ENCODE data around the gene SLC9A5.

SLC9A5 gene

DNA sequence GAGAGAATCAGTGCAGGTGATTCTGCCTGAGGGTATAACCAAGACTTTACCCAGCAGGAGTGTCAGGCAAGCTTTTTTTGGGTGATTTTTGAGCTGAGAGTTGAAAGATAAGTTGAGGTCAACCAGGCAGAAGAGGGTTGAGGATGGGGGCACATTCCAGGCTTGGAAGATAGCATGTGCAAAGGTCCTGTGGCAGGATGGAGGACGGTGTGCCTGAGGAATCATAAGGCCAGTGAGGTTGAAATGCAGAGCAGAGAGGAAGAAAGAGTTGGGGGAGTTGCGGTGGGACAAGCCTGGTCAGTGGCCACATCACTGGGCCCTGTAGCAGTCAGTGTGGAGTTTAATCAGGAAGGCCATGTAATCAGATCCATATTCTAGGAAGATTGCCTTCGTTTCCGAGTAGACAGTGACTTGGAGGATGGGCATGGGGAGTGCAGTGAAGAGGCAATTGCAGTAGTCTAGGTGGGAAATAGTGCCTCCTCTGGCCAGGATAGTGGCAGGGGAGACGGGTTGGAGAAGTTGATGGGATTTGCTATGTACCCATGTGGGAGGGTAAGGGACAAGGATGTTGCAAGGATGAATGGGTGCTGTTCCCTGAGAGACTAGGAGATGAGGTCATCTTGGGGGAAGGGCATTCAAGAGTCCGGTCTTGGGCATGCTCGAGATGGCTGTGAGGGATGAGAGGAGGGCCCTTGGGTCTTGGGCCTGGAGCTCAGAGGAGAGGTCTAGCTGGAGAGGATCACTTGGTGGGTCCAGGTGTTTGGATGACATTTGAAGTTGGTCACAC, 34.5 kb downstream of the SLC9A5 start:
- TF ChIP-seq CTCF (IDR thresholded peaks at IDR 0.05; ENCODE audit: insufficient read depth, low read depth, low read length, missing control alignments): no peak
- no peak for DNase-seq (ENCODE audit: low read depth)
- H3K4me3 ChIP-seq (ENCODE audit: low read depth, low read length): no peak overlapping the region

- no peak for DNase-seq (ENCODE audit: low read depth)
- H3K4me3 ChIP-seq (ENCODE audit: low read depth, low read length): no peak overlapping the region
- TF ChIP-seq CTCF (IDR thresholded peaks at IDR 0.05; ENCODE audit: insufficient read depth, low read depth, low read length, missing control alignments): no peak
These were observed 35.2 kb downstream of the SLC9A5 start for GRCh38 chr16:67283826-67284555.

- peak; percentile 29 for DNase-seq (ENCODE audit: low read depth)
- TF ChIP-seq CTCF (IDR thresholded peaks at IDR 0.05; ENCODE audit: insufficient read depth, low read depth, low read length, missing control alignments): peak; percentile 39
- no peak overlapping the region for H3K4me3 ChIP-seq (ENCODE audit: low read depth, low read length)
These were observed 36.2 kb downstream of the SLC9A5 start for GRCh38 chr16:67284699-67285646.

DNA sequence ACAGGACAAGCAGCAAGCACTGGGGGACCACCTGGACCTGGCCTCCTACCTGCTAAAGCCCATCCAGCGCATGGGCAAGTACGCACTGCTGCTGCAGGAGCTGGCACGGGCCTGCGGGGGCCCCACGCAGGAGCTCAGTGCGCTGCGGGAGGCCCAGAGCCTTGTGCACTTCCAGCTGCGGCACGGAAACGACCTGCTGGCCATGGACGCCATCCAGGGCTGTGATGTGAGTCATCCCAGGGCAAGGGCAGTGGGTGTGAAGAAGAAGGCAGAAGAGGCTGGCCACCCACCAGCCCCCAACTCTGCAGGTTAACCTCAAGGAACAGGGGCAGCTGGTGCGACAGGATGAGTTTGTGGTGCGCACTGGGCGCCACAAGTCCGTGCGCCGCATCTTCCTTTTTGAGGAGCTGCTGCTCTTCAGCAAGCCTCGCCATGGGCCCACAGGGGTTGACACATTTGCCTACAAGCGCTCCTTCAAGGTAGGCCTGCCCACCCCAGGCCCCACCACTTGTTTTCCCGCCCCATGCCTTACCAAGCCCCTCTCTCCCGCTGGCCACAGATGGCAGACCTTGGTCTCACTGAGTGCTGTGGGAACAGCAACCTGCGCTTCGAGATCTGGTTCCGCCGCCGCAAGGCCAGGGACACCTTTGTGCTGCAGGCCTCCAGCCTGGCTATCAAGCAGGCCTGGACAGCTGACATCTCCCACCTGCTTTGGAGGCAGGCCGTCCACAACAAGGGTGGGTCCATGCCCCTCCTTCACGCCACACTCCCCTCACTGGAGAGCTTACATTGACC, 37.9 kb downstream of the SLC9A5 start:
- H3K4me3 ChIP-seq (ENCODE audit: low read depth, low read length): no peak overlapping the region
- no peak for TF ChIP-seq CTCF (IDR thresholded peaks at IDR 0.05; ENCODE audit: insufficient read depth, low read depth, low read length, missing control alignments)
- DNase-seq (ENCODE audit: low read depth): no peak

GRCh38 chr16:67287960-67288359, 39.2 kb downstream of the SLC9A5 start:
- no peak for TF ChIP-seq CTCF (IDR thresholded peaks at IDR 0.05; ENCODE audit: insufficient read depth, low read depth, low read length, missing control alignments)
- no peak for DNase-seq (ENCODE audit: low read depth)
- H3K4me3 ChIP-seq (ENCODE audit: low read depth, low read length): no peak overlapping the region

GRCh38 chr16:67291461-67291860, 42.7 kb downstream of the SLC9A5 start:
- DNase-seq (ENCODE audit: low read depth): no peak
- no peak overlapping the region for H3K4me3 ChIP-seq (ENCODE audit: low read depth, low read length)
- no peak for TF ChIP-seq CTCF (IDR thresholded peaks at IDR 0.05; ENCODE audit: insufficient read depth, low read depth, low read length, missing control alignments)
